CD4-positive, alpha-beta T cell treated with Interleukin-12 subunit alpha and Interleukin-12 subunit beta, for 1 hour (primary cell): ENCODE results near the gene CCNDBP1.
"Not testable (repeated sequence)": the region's sequence is repeated elsewhere in the genome, so short reads cannot be mapped to it uniquely, and the experiment has no call there.

Experiments used
- DNase-seq: peaks from one replicate; pipeline ENCODE4 v3.0.0-alpha.2; 2020

Gene CCNDBP1

DNA sequence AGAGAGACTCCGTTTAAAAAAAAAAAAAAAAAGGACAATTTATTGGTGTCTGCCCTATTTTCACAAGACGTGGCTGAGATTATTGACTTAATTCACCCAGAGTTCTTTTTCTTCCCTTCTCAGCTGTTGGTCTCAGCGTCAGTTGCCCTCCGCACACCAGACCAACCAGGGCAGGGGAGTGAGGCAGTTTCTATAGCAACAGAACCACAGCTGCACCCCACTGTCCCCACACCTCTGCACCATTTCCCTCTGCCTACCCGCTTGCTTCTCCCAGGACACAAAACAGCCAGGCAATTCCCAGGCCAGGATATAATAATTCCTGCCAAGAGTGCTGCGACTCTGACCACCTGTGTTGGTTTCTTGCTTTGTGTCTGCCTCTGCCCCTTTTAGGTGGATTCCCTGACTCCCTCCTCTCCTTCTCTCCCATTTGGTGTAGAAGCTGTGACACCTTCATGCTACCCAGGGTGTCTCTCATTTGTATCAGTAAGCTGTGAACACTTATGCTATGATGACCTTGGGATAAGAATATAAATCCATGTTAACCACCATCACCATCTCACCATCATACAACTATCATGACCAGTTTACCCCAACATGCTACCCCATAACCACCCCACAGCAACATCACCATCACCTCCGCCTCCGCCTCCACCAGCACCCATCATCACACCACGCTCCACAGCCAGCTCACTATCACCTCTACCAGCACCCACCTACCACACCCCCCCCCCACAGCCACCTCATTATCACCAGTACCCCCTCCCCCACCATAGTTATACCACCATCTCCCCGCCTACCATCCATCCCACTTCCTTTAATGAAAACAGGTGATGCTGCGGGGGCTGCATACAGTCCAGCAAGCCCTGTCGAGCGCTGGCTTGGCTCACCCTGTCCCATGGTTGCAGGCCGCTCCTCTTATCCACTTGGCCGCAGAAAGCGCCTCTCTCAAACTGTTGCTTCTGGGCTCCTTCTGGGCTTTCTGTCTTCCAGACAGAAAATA is 35.0 kb downstream of the CCNDBP1 start:
- no peak for DNase-seq

- DNase-seq = no peak
These were observed 35.8 kb downstream of the CCNDBP1 start, which contains the start of gene EPB42 for GRCh38 chr15:43220991-43221403. TSS of gene EPB42 (minus strand) at chr15:43221018. CDS start at chr15:43220825, 193 bp downstream.

DNA sequence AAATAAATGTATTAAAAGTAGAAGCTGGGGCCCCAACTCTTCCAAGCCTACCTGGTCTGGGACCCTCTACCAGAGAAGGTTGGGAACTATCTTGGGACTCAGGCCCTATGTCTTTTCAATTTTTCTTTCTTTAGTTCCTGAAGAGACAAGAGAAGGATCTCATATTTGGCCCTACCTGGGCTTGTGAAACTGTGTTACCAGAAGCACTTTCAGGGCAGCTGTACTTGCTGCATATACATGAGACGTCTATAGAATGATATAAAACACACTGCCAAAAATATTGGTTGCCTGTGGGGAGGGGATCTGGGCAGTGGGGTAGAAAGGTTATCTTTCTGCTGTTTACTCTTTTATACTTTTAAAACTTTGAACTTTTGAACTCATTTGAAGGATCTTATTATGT is 36.2 kb downstream of the CCNDBP1 start:
- DNase-seq = no peak

DNA sequence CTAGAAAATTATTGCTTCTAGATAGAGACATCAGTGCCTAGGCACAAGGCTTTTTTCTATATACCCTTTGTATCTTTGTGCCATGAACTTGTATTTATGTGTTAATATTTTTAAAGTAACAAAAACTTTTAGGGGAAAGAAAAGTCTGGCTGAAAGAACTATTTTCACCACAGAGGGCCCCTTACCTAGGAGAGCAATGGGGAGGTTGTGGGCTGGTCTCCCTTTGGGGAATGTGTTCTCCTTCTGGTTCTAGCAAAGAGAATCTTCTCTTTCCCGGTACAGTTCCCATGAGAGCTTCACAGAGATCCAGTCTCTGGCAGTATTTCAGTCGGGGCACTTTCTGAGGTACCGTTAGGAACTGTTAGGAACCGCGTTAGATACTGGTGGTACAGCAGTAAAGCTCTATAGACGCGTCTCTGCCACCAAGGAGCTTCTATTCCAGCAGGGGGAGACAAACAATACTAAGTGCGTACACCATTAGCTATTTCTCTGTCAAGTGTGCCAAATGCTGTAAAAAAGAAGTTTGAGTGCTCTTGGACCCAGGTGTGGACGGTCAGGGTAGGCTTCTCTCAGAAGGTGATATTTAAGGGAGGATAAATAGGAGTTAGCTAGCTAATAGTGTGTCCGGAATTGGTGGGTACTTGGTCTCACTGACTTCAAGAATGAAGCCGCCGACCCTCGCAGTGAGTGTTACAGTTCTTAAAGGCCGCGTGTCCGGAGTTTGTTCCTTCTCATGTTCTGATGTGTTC is 40.2 kb downstream of the CCNDBP1 start:
- DNase-seq = peak; percentile 62

DNA sequence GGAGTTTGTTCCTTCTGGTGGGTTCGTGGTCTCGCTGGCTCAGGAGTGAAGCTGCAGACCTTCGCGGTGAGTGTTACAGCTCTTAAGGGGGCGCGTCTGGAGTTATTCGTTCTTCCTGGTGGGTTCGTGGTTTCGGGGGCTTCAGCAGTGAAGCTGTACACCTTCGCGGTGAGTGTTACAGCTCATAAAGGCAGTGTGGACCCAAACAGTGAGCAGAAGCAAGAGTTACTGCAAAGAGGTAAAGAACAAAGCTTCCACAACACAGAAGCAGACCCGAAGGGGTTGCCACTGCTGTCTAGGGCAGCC is 40.7 kb downstream of the CCNDBP1 start:
- not testable (repeated sequence) for DNase-seq

- DNase-seq = no peak
These were observed 41.5 kb downstream of the CCNDBP1 start for GRCh38 chr15:43226436-43227305.

DNA sequence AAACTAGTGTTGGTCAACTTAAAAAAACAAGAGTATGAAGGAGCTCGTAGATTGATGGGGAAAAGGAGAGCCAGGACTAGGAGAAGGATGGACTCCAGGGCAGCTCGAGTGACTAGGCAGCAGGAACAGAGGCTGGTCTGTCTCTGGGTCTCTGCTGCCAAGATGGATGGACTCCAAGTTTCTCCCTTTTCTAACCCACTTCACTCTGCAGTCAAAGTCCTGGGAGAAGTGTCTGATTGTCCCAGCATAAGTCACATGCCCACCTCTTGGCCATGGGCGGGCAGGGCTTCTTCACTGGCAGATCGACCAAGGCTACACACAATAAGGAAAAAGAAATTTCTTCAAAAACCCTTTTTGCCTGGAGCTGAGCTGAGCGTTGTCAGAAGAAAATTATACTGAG is 44.8 kb downstream of the CCNDBP1 start:
- DNase-seq = no peak

- no peak for DNase-seq
These were observed 45.5 kb downstream of the CCNDBP1 start for GRCh38 chr15:43230640-43231115.

DNA sequence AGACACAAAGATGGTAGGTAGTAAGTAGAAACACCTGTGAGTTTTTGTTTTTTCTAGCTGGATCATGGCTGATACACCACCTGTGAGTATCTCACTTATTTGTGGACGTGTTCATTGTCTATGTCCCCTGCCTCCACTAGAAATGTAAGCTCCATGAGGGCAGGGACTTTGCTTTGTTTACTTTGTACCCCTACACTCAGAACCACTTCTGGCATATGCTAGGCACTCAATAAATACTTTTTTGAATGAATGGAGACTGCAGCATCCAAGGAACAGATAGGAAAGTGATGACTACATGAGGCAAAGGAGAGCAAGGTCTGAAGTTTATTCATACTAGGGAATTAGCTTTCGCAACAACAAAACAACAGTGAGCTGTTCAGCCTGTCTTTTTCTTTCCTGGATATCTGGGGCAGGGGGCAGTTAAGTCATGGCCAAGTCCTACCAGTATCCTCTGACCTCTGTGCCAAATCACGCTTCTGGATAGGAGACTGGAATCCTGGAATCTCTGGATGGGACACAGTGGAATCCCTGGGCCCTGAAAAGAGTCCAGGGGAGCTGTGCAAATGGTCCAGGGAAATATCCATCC is 47.2 kb downstream of the CCNDBP1 start:
- no peak for DNase-seq

GRCh38 chr15:43235536-43235935 is 50.3 kb downstream of the CCNDBP1 start:
- no peak for DNase-seq

DNA sequence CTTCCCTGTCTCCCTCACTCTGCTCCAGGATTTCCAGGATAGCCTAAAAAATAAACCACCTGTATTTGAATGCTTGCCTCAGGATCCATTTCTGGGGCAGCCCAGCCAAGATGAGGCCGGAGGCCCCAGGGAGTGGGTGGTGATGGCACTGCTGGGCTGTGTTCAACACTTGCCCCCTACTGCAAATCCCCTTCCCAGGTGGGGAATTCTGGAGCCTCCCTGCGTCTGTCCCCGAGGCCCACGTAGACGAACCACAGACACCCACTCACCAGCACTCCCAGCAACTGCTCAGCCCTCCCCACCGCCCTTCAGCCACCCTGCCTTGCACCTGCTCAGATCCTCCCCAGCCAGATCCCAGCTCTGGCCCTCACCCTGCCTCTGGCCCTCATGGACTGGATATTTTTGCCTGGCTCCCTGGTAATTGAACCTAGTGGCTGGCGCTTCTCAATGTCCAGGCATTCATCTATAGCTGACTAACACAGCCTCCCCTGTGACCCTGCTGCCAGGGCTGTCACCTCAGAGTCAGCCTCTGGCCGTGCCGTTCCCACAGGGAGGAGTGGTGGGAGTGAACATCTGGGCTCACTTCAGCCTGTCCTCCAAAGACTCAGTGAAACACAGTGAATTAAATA is 52.8 kb downstream of the CCNDBP1 start:
- no peak for DNase-seq

DNA sequence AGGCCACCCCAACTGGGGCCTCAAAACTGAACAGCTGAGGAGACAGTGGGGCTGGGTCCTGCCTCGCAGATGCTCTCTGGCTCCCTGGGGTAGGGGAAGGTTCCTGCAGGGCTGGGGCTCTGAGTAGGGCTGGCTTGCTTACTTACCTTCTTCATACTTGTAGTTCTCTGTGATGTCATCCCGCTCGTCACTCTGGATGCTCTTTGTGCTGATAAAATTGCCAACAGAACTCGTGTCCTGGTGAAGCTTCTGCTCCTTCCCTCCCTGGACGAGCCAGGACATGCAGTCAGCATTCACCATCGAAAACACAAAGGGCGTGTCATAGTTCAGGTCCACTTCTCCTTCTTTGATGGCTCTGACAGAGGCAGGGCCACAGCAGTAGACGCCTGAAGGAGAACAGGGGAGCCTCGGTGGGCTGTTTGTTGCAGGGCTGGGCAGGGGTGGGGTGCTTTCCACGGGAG is 53.5 kb downstream of the CCNDBP1 start:
- no peak for DNase-seq

DNA sequence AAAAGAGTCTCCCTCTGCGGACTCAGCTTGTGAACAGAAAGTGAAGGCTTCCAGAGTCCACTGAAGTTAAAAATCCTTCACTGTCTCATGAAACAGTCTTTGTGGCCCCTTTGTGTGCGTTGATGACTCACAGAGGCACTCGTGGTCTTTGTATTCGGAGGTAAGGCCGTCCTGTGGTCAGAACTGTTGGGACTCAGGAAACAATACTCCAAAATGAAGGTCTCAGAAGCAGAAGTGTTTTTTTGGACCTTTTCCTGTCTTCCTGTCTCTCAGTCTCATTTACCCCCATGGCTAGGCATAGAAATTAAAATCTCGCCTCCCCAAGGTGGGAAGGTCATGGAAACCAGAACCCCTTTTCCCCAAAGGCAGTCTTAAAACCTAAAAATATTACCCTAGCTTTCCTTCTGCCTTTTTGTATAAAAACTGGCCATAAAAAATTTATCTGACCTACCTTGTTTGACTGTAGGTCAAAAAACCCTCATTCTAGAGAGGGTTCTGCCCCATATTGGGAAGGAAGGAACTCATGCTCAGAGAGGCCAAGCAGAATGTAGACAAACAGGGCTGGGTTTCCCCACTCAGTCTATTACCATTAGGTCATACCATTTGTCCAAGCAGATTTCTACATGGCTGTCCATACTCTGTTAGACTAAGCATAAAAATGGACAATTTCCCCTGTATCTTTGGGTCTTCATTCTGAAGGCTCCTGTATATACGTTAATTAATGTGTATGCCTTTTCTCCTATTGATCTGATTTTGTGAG is 54.7 kb downstream of the CCNDBP1 start:
- DNase-seq = no peak

DNA sequence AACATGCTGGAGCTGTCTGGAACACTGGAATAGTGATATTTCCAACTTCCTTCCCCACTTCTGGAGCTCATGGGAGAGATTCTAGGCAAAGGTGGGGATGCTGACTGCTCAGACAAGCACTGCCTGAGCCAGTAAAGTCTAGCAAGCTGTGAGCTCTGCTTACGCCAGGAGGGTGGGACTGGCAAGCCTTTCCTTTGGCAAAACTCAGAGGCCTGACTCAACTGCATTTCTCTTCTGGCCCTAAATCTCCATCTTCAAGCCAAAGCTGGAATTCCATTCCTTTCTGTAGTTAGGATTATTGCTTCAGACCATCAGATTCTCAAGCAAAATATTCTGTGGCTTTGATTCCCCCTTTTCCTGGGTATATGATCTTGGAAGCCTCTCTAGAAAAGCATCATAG is 55.9 kb downstream of the CCNDBP1 start:
- no peak for DNase-seq

- DNase-seq = no peak
These were observed 57.4 kb downstream of the CCNDBP1 start for GRCh38 chr15:43242616-43243015.

DNA sequence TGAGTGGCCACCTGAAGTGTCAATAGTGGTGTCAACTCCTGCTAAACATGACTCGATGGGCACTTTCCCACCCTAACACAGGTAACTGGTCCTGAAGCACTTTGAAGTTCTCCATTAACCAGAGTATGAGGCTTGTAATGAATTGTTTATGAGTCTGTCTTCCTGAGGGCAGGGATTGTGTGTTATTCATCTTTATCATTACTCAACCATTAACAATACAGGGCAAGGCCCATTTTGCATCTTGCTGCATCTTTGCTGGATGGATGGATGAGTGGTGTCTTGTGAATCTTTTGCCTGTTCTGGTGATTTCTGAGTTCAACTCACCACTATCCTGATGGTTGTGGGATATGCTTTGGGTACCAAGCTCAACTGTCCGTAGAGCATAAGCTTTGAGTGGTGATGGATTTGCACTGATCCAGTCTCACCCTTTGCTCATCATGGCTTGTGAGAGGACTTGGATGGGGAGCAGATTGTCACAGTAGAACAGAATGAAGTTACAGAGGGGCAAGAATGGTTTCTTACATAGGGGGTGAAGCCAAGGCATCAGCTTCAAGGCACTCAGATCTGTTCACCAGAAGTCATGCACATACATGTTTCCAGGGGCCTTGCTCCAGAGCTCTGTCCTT is 57.9 kb downstream of the CCNDBP1 start:
- DNase-seq = no peak

DNA sequence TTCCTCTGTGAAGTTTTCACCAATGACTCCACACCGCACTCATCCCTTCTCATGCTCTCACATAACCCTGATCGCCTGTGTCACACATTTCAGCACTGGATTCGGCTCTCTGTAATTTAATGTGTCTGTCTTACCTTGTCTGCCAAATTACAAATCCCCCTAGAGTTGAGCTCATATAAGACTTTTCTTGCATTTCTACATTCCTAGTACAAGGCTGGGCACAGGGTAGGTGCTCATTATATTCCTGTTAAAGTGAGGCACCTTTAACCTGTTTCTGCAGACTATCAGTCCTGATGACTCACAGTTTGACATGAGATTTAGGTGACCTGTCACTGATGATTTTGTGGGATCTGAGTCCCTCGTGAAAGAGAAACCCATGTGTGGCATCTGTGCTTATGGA is 58.9 kb downstream of the CCNDBP1 start:
- DNase-seq = no peak

- DNase-seq = no peak
These were observed 61.1 kb downstream of the CCNDBP1 start for GRCh38 chr15:43246261-43246774.
